HEK293 (cell line): ENCODE results near the gene PTDSS2.

Source experiments
- BCL11A ChIP-seq: fragments of 450-650 bp; formaldehyde crosslinking; IDR thresholded peaks from 2 replicates; pipeline ENCODE4 v1.5.1; 2016; ENCODE audit warnings: low read depth, missing biosample characterization, missing genetic modification characterization
- RBAK ChIP-seq: fragments of 450-650 bp; formaldehyde crosslinking; IDR thresholded peaks from 2 replicates; pipeline ENCODE4 v1.5.1; 2016; ENCODE audit warnings: missing biosample characterization, missing genetic modification characterization
- WT1 ChIP-seq: fragments of 450-650 bp; formaldehyde crosslinking; IDR thresholded peaks from 2 replicates; pipeline ENCODE4 v1.5.1; 2016; ENCODE audit warnings: missing biosample characterization, missing genetic modification characterization
- ZFP37 ChIP-seq: fragments of 450-650 bp; formaldehyde crosslinking; IDR thresholded peaks from 2 replicates; pipeline ENCODE4 v1.5.1; 2016; ENCODE audit warnings: missing biosample characterization, missing genetic modification characterization
- ZNF19 ChIP-seq: fragments of 450-650 bp; formaldehyde crosslinking; IDR thresholded peaks from 2 replicates; pipeline ENCODE4; 2016; ENCODE audit warnings: missing biosample characterization, missing genetic modification characterization, low read depth
- ZNF2 ChIP-seq: fragments of 450-650 bp; formaldehyde crosslinking; IDR thresholded peaks from 2 replicates; pipeline ENCODE4 v1.5.1; 2016; ENCODE audit warnings: missing biosample characterization, missing genetic modification characterization
- ZNF266 ChIP-seq: fragments of 450-650 bp; formaldehyde crosslinking; IDR thresholded peaks from 2 replicates; pipeline ENCODE4 v1.5.1; 2016; ENCODE audit warnings: missing biosample characterization, missing genetic modification characterization, low read depth
- ZNF324 ChIP-seq: fragments of 450-650 bp; formaldehyde crosslinking; IDR thresholded peaks from 2 replicates; pipeline ENCODE4 v1.5.1; 2016; ENCODE audit warnings: missing biosample characterization, missing genetic modification characterization
- ZNF423 ChIP-seq: fragments of 450-650 bp; formaldehyde crosslinking; IDR thresholded peaks from 2 replicates; pipeline ENCODE4 v1.5.1; 2016; ENCODE audit warnings: missing biosample characterization, missing genetic modification characterization
- ZNF433 ChIP-seq: fragments of 450-650 bp; formaldehyde crosslinking; IDR thresholded peaks from 2 replicates; pipeline ENCODE4 v1.5.1; 2016; ENCODE audit warnings: missing biosample characterization, missing genetic modification characterization, low read depth
- ZNF555 ChIP-seq: fragments of 450-650 bp; formaldehyde crosslinking; conservative IDR thresholded peaks from 2 replicates; pipeline ENCODE4 v1.5.1; 2017; ENCODE audit warnings: missing biosample characterization, mild to moderate bottlenecking, missing genetic modification characterization, inconsistent platforms
- ZNF629 ChIP-seq: fragments of 450-650 bp; formaldehyde crosslinking; IDR thresholded peaks from 2 replicates; pipeline ENCODE4 v1.5.1; 2017; ENCODE audit warnings: missing biosample characterization, missing genetic modification characterization
- TF ChIP-seq, protein P1 (sequence below): fragments of 450-650 bp; formaldehyde crosslinking; IDR thresholded peaks from 2 replicates; pipeline ENCODE4 v1.5.1; 2016; ENCODE audit warnings: missing biosample characterization, missing genetic modification characterization
- TF ChIP-seq, protein P2 (sequence below): fragments of 450-650 bp; formaldehyde crosslinking; IDR thresholded peaks from 2 replicates; pipeline ENCODE4 v1.5.1; 2016; ENCODE audit warnings: missing biosample characterization, missing genetic modification characterization

DNA sequence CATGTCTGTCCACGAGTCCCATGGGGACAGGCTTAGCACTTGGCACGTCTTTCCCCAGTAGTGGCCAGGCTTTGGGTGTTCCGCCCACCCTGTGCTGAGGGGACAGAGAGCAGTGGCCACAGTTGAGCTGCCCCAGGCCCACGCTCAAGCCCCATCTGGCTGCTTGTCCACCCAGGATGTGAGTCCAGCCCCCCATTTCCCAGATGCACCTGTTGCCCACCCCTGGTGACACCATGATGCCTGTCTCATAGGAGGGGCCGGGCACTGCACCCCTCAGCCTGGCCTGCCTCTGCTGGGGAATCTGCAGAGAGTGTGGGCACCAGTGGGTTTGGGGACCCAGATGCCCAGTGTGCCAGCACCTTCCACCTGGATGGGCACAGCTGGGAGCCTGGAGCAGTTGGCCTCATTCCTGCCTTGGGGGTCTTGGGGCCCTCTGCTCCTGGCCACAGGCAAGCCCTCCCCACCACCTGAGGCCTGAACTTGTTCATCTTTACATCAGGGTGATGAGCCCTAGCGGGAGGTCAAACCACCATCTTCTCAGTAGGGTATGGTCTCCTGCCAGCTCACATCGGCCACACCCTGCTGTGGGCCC is 41.0 kb upstream of the PTDSS2 start:
- TF ChIP-seq, protein P1, sequence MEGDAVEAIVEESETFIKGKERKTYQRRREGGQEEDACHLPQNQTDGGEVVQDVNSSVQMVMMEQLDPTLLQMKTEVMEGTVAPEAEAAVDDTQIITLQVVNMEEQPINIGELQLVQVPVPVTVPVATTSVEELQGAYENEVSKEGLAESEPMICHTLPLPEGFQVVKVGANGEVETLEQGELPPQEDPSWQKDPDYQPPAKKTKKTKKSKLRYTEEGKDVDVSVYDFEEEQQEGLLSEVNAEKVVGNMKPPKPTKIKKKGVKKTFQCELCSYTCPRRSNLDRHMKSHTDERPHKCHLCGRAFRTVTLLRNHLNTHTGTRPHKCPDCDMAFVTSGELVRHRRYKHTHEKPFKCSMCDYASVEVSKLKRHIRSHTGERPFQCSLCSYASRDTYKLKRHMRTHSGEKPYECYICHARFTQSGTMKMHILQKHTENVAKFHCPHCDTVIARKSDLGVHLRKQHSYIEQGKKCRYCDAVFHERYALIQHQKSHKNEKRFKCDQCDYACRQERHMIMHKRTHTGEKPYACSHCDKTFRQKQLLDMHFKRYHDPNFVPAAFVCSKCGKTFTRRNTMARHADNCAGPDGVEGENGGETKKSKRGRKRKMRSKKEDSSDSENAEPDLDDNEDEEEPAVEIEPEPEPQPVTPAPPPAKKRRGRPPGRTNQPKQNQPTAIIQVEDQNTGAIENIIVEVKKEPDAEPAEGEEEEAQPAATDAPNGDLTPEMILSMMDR: no peak
- TF ChIP-seq WT1: no peak
- TF ChIP-seq ZNF555 (tag by site-specific recombination): no peak
- no peak for TF ChIP-seq ZNF266 (tag by site-specific recombination)
- TF ChIP-seq BCL11A (tag by site-specific recombination): no peak
- no peak for TF ChIP-seq RBAK
- TF ChIP-seq ZNF433 (tag by site-specific recombination): no peak
- TF ChIP-seq ZNF19 (tag by site-specific recombination): no peak
- TF ChIP-seq, protein P2, sequence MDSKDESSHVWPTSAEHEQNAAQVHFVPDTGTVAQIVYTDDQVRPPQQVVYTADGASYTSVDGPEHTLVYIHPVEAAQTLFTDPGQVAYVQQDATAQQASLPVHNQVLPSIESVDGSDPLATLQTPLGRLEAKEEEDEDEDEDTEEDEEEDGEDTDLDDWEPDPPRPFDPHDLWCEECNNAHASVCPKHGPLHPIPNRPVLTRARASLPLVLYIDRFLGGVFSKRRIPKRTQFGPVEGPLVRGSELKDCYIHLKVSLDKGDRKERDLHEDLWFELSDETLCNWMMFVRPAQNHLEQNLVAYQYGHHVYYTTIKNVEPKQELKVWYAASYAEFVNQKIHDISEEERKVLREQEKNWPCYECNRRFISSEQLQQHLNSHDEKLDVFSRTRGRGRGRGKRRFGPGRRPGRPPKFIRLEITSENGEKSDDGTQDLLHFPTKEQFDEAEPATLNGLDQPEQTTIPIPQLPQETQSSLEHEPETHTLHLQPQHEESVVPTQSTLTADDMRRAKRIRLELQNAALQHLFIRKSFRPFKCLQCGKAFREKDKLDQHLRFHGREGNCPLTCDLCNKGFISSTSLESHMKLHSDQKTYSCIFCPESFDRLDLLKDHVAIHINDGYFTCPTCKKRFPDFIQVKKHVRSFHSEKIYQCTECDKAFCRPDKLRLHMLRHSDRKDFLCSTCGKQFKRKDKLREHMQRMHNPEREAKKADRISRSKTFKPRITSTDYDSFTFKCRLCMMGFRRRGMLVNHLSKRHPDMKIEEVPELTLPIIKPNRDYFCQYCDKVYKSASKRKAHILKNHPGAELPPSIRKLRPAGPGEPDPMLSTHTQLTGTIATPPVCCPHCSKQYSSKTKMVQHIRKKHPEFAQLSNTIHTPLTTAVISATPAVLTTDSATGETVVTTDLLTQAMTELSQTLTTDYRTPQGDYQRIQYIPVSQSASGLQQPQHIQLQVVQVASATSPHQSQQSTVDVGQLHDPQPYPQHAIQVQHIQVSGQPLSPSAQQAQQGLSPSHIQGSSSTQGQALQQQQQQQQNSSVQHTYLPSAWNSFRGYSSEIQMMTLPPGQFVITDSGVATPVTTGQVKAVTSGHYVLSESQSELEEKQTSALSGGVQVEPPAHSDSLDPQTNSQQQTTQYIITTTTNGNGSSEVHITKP (tag by site-specific recombination): no peak
- TF ChIP-seq ZNF2: no peak
- no peak for TF ChIP-seq ZNF324 (tag by site-specific recombination)
- TF ChIP-seq ZFP37 (tag by site-specific recombination): no peak
- TF ChIP-seq ZNF423: no peak
- no peak for TF ChIP-seq ZNF629
